Caki2 (cell line): ENCODE results near the gene DYNC1I2. TPM values are rescaled to one million over a fixed set of nuclear protein-coding genes. Genes with fewer than 3 reads are reported as not detected.

Source experiments
- total RNA-seq: library from RNA; depleted of rRNA; stranded (reverse); fragments of >200 nt; shearing (Covaris generic); gene quantifications from 2 replicates; pipeline ENCODE4 v1.2.3, GENCODE V29; 2014; ENCODE audit warnings: low replicate concordance; rRNA removed

DYNC1I2 gene
- total RNA-seq, 1 experiment from 2014 or later, result 111 TPM

Other genes starting within 250 kb of the DYNC1I2 start
- not detected in 2 replicates for gene CYBRD1, start 165.0 kb upstream of the DYNC1I2 start, total RNA-seq
- gene SLC25A12, start 206.8 kb downstream of the DYNC1I2 start, total RNA-seq, result 12.3 and 19.3 TPM in 2 replicates
- 44.0 and 47.9 TPM in 2 replicates for gene HAT1, start 235.0 kb downstream of the DYNC1I2 start, total RNA-seq